Neural cell (in vitro differentiated cells): ENCODE measurements around the gene S100PBP. TPM values are rescaled to one million over a fixed set of nuclear protein-coding genes. Genes with fewer than 3 reads are reported as not detected.

Source experiments
- H2AFZ ChIP-seq: fragments of 200-600, 300-800 bp; sonication (generic), shearing (Covaris generic); 2 replicates; pipeline ENCODE4 v1.6.0; 2014; ENCODE audit warnings: low read depth, mild to moderate bottlenecking, antibody characterized with exemption, low read length, moderate library complexity
- H3F3A ChIP-seq: fragments of 200-600 bp; shearing (Covaris generic); 2 replicates; pipeline ENCODE4 v1.6.1; 2016; ENCODE audit warnings: mild to moderate bottlenecking, moderate library complexity, mixed read lengths, antibody characterized with exemption, low read length; ENCODE audit not compliant: insufficient read depth, poor library complexity, severe bottlenecking
- H3K27ac ChIP-seq: fragments of 200-600, 300-800 bp; sonication (generic), shearing (Covaris generic); 2 replicates; pipeline ENCODE4 v1.5.1; 2014; ENCODE audit warnings: mild to moderate bottlenecking, low read length, moderate library complexity
- H3K27me3 ChIP-seq: fragments of 300-800, 200-600 bp; sonication (generic), shearing (Covaris generic); 2 replicates; pipeline ENCODE4 v1.6.0; 2014; ENCODE audit warnings: mild to moderate bottlenecking, low read depth, low read length, moderate library complexity; ENCODE audit not compliant: insufficient read depth
- H3K36me3 ChIP-seq: fragments of 300-800, 200-600 bp; sonication (generic), shearing (Covaris generic); 2 replicates; pipeline ENCODE4 v1.5.1; 2014; ENCODE audit warnings: mild to moderate bottlenecking, antibody characterized with exemption, low read length, moderate library complexity; ENCODE audit not compliant: insufficient read depth
- H3K4me2 ChIP-seq: fragments of 300-800, 200-600 bp; sonication (generic), shearing (Covaris generic); 2 replicates; pipeline ENCODE4 v1.6.0; 2014; ENCODE audit warnings: mild to moderate bottlenecking, low read length
- H3K4me3 ChIP-seq: fragments of 300-800, 200-600 bp; sonication (generic), shearing (Covaris generic); 2 replicates; pipeline ENCODE4 v1.5.1; 2014; ENCODE audit warnings: mild to moderate bottlenecking, low read length, moderate library complexity
- H3K79me2 ChIP-seq: fragments of 200-600 bp; shearing (Covaris generic); replicated peaks from 2 replicates; pipeline ENCODE4 v1.6.0; 2014; ENCODE audit warnings: mild to moderate bottlenecking, low read length, moderate library complexity; ENCODE audit not compliant: insufficient read depth
- H3K9ac ChIP-seq: fragments of 300-800, 200-600 bp; sonication (generic), shearing (Covaris generic); 2 replicates; pipeline ENCODE4 v1.6.1; 2016; ENCODE audit warnings: mild to moderate bottlenecking, low read length, mixed read lengths
- H3K9me2 ChIP-seq: fragments of 200-600 bp; shearing (Covaris generic); 2 replicates; pipeline ENCODE4 v1.6.1; 2016; ENCODE audit warnings: mild to moderate bottlenecking, low read length, mixed read lengths; ENCODE audit not compliant: insufficient read depth
- H3K9me3 ChIP-seq: fragments of 200-600, 300-800 bp; sonication (generic), shearing (Covaris generic); 2 replicates; pipeline ENCODE4 v1.6.1; 2016; ENCODE audit warnings: mild to moderate bottlenecking, mixed run types, low read length, moderate library complexity, mixed read lengths
- H4K20me1 ChIP-seq: fragments of 200-600 bp; shearing (Covaris generic); 2 replicates; pipeline ENCODE4 v1.6.1; 2016; ENCODE audit warnings: mild to moderate bottlenecking, mixed run types; ENCODE audit not compliant: insufficient read depth
- CTCF ChIP-seq: fragments of 450-650 bp; IDR thresholded peaks from 2 replicates; pipeline ENCODE4 v1.5.1; 2014; ENCODE audit warnings: antibody characterized with exemption, mild to moderate bottlenecking, moderate library complexity; ENCODE audit not compliant: poor library complexity, severe bottlenecking
- EP300 ChIP-seq: fragments of 450-650 bp; conservative IDR thresholded peaks from 2 replicates; pipeline ENCODE4 v1.6.1; 2014; ENCODE audit warnings: antibody characterized with exemption, mild to moderate bottlenecking, moderate library complexity; ENCODE audit not compliant: poor library complexity, severe bottlenecking
- EZH2 ChIP-seq: fragments of 200-600, 300-800 bp; shearing (Covaris generic), sonication (generic); IDR thresholded peaks from 2 replicates; pipeline ENCODE4 v1.6.1; 2014; ENCODE audit warnings: antibody characterized with exemption, low read length, borderline replicate concordance, mild to moderate bottlenecking; ENCODE audit not compliant: insufficient read depth, poor library complexity, severe bottlenecking
- MXI1 ChIP-seq: fragments of 450-650 bp; conservative IDR thresholded peaks from 2 replicates; pipeline ENCODE4 v1.6.1; 2014; ENCODE audit warnings: antibody characterized with exemption, mild to moderate bottlenecking; ENCODE audit not compliant: poor library complexity, severe bottlenecking
- POLR2AphosphoS5 ChIP-seq: IDR thresholded peaks from 2 replicates; pipeline ENCODE4 v1.6.1; 2012
- RAD21 ChIP-seq: fragments of 450-650 bp; conservative IDR thresholded peaks from 2 replicates; pipeline ENCODE4 v1.6.1; 2014; ENCODE audit warnings: antibody characterized with exemption, mild to moderate bottlenecking, moderate library complexity
- REST ChIP-seq: IDR thresholded peaks from 2 replicates; pipeline ENCODE4 v1.6.1; 2012; ENCODE audit warnings: borderline replicate concordance
- SMC3 ChIP-seq: fragments of 450-650 bp; conservative IDR thresholded peaks from 2 replicates; pipeline ENCODE4 v1.6.1; 2014; ENCODE audit warnings: antibody characterized with exemption, mild to moderate bottlenecking, moderate library complexity; ENCODE audit not compliant: poor library complexity
- TAF1 ChIP-seq: IDR thresholded peaks from 2 replicates; pipeline ENCODE4 v1.6.1; 2012; ENCODE audit warnings: low read depth
- polyA plus RNA-seq: library from polyadenylated mRNA; depleted of rRNA; stranded (reverse); fragments of >200 nt; gene quantifications from 2 replicates; pipeline ENCODE4 v1.2.3, GENCODE V29; 2014

S100PBP gene
- polyA plus RNA-seq, 1 donor from 2014 or later: 77.0 TPM

GRCh38 chr1:32808580-32808979 is 8.9 kb upstream of the S100PBP start:
- Histone ChIP-seq H3K9ac (no peak overlapping the region), H2AFZ (no peak overlapping the region), H4K20me1 (no peaks in the 10 kb centered on the region), H3F3A (no peaks in the 10 kb centered on the region), H3K27me3 (no peaks in the 10 kb centered on the region), H3K4me2 (no peak overlapping the region), H3K4me3 (no peak overlapping the region), H3K9me2 (no peaks in the 10 kb centered on the region), H3K27ac (no peak overlapping the region), H3K9me3 (no peaks in the 10 kb centered on the region), H3K36me3 (peaks cover 6% of the 10 kb centered on the region), H3K79me2 (peaks cover 3% of the 10 kb centered on the region)
- TF ChIP-seq EZH2 (no peak), CTCF (no peak), TAF1 (no peak), SMC3 (no peak), RAD21 (no peak), MXI1 (no peak), POLR2AphosphoS5 (no peak), REST (no peak), EP300 (no peak)

GRCh38 chr1:32810358-32810757 is 7.1 kb upstream of the S100PBP start:
- Histone ChIP-seq H3K9ac (no peak overlapping the region), H3K4me3 (no peak overlapping the region), H3K4me2 (no peak overlapping the region), H3F3A (no peaks in the 10 kb centered on the region), H3K36me3 (peaks cover 6% of the 10 kb centered on the region), H2AFZ (no peak overlapping the region), H3K79me2 (peaks cover 12% of the 10 kb centered on the region), H4K20me1 (no peaks in the 10 kb centered on the region), H3K9me3 (no peaks in the 10 kb centered on the region), H3K9me2 (no peaks in the 10 kb centered on the region), H3K27me3 (no peaks in the 10 kb centered on the region), H3K27ac (no peak overlapping the region)
- TF ChIP-seq EZH2: no peak
- TF ChIP-seq TAF1: no peak
- TF ChIP-seq EP300: no peak
- no peak for TF ChIP-seq RAD21
- TF ChIP-seq REST: no peak
- TF ChIP-seq CTCF: no peak
- TF ChIP-seq POLR2AphosphoS5: no peak
- no peak for TF ChIP-seq SMC3
- TF ChIP-seq MXI1: no peak
